ENCODE results near the gene SYNPR.

- no peak for TF ChIP-seq POLR2A (IDR thresholded peaks at IDR 0.05)
- TF ChIP-seq, protein P1, sequence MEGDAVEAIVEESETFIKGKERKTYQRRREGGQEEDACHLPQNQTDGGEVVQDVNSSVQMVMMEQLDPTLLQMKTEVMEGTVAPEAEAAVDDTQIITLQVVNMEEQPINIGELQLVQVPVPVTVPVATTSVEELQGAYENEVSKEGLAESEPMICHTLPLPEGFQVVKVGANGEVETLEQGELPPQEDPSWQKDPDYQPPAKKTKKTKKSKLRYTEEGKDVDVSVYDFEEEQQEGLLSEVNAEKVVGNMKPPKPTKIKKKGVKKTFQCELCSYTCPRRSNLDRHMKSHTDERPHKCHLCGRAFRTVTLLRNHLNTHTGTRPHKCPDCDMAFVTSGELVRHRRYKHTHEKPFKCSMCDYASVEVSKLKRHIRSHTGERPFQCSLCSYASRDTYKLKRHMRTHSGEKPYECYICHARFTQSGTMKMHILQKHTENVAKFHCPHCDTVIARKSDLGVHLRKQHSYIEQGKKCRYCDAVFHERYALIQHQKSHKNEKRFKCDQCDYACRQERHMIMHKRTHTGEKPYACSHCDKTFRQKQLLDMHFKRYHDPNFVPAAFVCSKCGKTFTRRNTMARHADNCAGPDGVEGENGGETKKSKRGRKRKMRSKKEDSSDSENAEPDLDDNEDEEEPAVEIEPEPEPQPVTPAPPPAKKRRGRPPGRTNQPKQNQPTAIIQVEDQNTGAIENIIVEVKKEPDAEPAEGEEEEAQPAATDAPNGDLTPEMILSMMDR (IDR thresholded peaks at IDR 0.05), result no peak
Observed at GRCh38 chr3:63474828-63475518, 196.9 kb downstream of the SYNPR start.

Data from right lobe of liver (tissue), 4 donors.